ENCODE results near the gene SRRM3.

DNA sequence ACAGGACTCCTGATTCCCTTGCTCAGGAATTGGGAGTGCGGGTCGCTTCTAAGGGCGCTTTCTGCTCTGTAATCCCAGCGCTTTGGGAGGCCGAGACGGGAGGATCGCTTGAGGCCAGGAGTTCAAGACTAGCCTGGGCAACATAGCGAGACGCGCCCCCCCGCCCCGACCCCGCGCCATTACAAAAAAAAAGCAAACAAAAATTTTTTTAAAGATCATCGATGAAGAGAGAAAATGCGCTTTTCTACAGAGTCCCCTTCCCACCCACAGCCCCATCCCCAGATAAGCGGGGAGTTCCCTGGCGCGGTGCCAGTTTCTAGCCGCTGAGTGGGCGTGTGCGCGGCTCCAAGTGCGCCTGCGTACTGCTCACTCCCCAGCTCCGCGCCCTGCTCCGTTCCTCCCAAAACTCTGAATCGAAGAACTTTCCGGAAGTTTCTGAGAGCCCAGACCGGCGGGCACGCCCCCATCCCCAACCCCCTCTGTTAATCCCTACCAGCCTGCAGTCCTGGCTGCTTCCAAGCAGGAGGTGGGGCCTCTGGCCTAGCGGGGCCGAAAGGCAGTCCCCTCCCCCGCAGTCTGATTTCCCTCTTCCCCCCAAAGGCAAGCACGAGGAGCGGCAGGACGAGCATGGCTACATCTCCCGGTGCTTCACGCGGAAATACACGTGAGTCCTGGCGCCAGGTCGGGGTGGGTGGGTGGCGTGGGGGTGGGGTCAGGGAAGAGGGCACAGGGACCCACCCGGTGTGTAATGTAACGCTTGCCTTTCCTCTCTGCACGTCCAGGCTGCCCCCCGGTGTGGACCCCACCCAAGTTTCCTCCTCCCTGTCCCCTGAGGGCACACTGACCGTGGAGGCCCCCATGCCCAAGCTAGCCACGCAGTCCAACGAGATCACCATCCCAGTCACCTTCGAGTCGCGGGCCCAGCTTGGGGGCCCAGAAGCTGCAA is 101.8 kb downstream of the SRRM3 start:
- TF ChIP-seq, protein P1, sequence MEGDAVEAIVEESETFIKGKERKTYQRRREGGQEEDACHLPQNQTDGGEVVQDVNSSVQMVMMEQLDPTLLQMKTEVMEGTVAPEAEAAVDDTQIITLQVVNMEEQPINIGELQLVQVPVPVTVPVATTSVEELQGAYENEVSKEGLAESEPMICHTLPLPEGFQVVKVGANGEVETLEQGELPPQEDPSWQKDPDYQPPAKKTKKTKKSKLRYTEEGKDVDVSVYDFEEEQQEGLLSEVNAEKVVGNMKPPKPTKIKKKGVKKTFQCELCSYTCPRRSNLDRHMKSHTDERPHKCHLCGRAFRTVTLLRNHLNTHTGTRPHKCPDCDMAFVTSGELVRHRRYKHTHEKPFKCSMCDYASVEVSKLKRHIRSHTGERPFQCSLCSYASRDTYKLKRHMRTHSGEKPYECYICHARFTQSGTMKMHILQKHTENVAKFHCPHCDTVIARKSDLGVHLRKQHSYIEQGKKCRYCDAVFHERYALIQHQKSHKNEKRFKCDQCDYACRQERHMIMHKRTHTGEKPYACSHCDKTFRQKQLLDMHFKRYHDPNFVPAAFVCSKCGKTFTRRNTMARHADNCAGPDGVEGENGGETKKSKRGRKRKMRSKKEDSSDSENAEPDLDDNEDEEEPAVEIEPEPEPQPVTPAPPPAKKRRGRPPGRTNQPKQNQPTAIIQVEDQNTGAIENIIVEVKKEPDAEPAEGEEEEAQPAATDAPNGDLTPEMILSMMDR (IDR thresholded peaks at IDR 0.05; ENCODE audit: insufficient read depth, low read depth, low read length), result no peak
- TF ChIP-seq EZH2 (IDR thresholded peaks at IDR 0.05; ENCODE audit: insufficient read depth, low read length), result no peak
